HepG2 (cell line): ENCODE results near the gene RRAS. TPM values are rescaled to one million over a fixed set of nuclear protein-coding genes. Genes with fewer than 3 reads are reported as not detected.

Source experiments
- JARID2 ChIP-seq: sonication (generic); formaldehyde crosslinking; IDR thresholded peaks from 2 replicates; pipeline ENCODE4 v1.8.1; 2023; ENCODE audit warnings: missing genetic modification reagents, inconsistent platforms; ENCODE audit not compliant: insufficient replicate concordance
- NFKBIZ ChIP-seq: IDR thresholded peaks from 2 replicates; pipeline ENCODE4 v1.6.1; 2018; ENCODE audit warnings: missing genetic modification reagents, missing compliant biosample characterization
- ZNF225 ChIP-seq: sonication (generic); formaldehyde crosslinking; IDR thresholded peaks from 2 replicates; pipeline ENCODE4 v1.4.0; 2020; ENCODE audit warnings: mild to moderate bottlenecking, missing genetic modification reagents
- ZNF3 ChIP-seq: IDR thresholded peaks from 2 replicates; pipeline ENCODE4 v1.7.0; 2017; ENCODE audit warnings: inconsistent platforms
- ZNF317 ChIP-seq: sonication (generic); formaldehyde crosslinking; IDR thresholded peaks from 2 replicates; pipeline ENCODE4 v1.5.0; 2020; ENCODE audit warnings: mild to moderate bottlenecking, missing genetic modification reagents
- ZNF34 ChIP-seq: sonication (generic); formaldehyde crosslinking; IDR thresholded peaks from 2 replicates; pipeline ENCODE4 v1.4.0; 2020; ENCODE audit warnings: mild to moderate bottlenecking, missing genetic modification reagents, borderline replicate concordance
- ZNF556 ChIP-seq: sonication (generic); formaldehyde crosslinking; IDR thresholded peaks from 2 replicates; pipeline ENCODE4 v1.4.0; 2020; ENCODE audit warnings: mild to moderate bottlenecking, missing genetic modification reagents, borderline replicate concordance
- ZNF619 ChIP-seq: sonication (generic); formaldehyde crosslinking; IDR thresholded peaks from 2 replicates; pipeline ENCODE4 v1.4.0; 2020; ENCODE audit warnings: mild to moderate bottlenecking, missing genetic modification reagents
- ZNF652 ChIP-seq: IDR thresholded peaks from 2 replicates; pipeline ENCODE4 v1.6.1; 2016; ENCODE audit warnings: low read depth, borderline replicate concordance
- ZNF674 ChIP-seq: sonication (generic); formaldehyde crosslinking; IDR thresholded peaks from 2 replicates; pipeline ENCODE4 v1.5.0; 2020; ENCODE audit warnings: low read depth, mild to moderate bottlenecking, missing genetic modification reagents
- ZNF816 ChIP-seq: sonication (generic); formaldehyde crosslinking; IDR thresholded peaks from 2 replicates; pipeline ENCODE4 v1.8.0; 2022; ENCODE audit warnings: missing genetic modification reagents, mild to moderate bottlenecking, borderline replicate concordance
- polyA plus RNA-seq, 8 experiments: library from polyadenylated mRNA; depleted of rRNA in 3 of 8; stranded (reverse) in 7 of 8; unstranded in 1 of 8; fragments of >200 nt; fragmentation: Illumina TruSeq in 4 of 8; extraction: Trizol in 4 of 8; gene quantifications; 2 replicates each; pipeline versions ENCODE4 v1.2.1 to v1.2.3, GENCODE V29; 2011 to 2016; ENCODE audit warnings: low read depth in 4 of 8, missing spikeins in 1 of 8, mixed read lengths in 1 of 8; ENCODE audit not compliant: insufficient read depth in 1 of 8
- total RNA-seq, 5 experiments: library from RNA; depleted of rRNA; stranded (reverse); fragments of >200 nt; fragmentation: Illumina TruSeq; extraction: Trizol; gene quantifications; 2 replicates each; pipeline ENCODE4 v1.2.3, GENCODE V29; 2016; ENCODE audit warnings: low read depth in 1 of 5
- TF ChIP-seq, protein P1 (sequence below): sonication (generic); formaldehyde crosslinking; IDR thresholded peaks from 2 replicates; pipeline ENCODE4 v1.4.0; 2020; ENCODE audit warnings: missing genetic modification reagents
- TF ChIP-seq, protein P2 (sequence below): sonication (generic); formaldehyde crosslinking; IDR thresholded peaks from 2 replicates; pipeline ENCODE4 v1.5.1; 2020; ENCODE audit warnings: missing genetic modification reagents, mild to moderate bottlenecking, borderline replicate concordance
- TF ChIP-seq, protein P3 (sequence below): sonication (generic); formaldehyde crosslinking; IDR thresholded peaks from 2 replicates; pipeline ENCODE4 v1.5.0; 2020; ENCODE audit warnings: mild to moderate bottlenecking, missing genetic modification reagents, borderline replicate concordance

RRAS gene
- total and polyA plus RNA-seq, 2 of the 13 experiments (the other 11 are each of a cell fraction or from before 2014, with no cell fraction given): 1.5 to 12.0 TPM

DNA sequence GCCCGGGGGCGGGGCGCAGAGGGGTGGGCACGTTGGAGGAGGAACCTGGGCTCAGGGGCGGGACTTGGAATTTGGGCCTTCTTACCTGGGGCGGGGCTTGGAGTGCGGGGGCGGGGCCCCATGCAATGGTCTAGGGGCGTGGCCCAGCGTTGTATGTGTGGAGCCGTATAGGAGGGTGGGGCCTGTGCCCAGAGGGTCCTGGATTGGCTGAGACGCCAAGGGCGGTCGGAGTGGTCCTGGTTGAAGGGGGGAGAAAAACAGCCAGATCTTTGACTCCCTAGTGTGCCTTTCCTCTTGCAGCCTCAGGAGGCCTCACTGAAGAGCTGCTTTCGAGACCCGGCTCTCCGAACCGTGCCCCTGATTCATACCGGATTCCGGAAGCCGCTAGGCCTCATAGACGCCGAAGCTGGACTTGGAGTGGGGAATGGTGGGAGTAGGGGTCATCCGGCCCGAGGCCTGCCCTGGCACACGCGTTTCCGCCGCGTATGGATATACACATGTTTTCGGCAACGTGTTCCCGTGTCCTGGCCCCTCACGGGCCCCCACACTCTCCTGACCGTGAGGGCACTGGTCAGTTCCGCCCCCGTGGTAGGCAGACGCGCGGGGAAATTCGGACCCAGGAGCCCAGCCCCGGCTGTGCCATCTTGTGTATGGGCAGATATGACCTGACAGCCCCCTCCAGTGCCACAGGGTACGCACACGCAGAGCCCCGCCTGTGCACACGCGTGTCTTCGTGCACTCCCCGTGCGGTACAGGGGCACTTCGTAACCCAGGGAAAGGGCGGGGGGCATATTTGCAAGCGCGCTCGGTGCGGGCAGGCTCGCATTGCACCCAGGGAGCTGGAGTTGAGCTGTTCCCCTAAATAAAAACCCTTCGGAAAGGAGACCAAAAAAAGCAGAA, 49.6 kb downstream of the RRAS start (continued):
- TF ChIP-seq, protein P1, sequence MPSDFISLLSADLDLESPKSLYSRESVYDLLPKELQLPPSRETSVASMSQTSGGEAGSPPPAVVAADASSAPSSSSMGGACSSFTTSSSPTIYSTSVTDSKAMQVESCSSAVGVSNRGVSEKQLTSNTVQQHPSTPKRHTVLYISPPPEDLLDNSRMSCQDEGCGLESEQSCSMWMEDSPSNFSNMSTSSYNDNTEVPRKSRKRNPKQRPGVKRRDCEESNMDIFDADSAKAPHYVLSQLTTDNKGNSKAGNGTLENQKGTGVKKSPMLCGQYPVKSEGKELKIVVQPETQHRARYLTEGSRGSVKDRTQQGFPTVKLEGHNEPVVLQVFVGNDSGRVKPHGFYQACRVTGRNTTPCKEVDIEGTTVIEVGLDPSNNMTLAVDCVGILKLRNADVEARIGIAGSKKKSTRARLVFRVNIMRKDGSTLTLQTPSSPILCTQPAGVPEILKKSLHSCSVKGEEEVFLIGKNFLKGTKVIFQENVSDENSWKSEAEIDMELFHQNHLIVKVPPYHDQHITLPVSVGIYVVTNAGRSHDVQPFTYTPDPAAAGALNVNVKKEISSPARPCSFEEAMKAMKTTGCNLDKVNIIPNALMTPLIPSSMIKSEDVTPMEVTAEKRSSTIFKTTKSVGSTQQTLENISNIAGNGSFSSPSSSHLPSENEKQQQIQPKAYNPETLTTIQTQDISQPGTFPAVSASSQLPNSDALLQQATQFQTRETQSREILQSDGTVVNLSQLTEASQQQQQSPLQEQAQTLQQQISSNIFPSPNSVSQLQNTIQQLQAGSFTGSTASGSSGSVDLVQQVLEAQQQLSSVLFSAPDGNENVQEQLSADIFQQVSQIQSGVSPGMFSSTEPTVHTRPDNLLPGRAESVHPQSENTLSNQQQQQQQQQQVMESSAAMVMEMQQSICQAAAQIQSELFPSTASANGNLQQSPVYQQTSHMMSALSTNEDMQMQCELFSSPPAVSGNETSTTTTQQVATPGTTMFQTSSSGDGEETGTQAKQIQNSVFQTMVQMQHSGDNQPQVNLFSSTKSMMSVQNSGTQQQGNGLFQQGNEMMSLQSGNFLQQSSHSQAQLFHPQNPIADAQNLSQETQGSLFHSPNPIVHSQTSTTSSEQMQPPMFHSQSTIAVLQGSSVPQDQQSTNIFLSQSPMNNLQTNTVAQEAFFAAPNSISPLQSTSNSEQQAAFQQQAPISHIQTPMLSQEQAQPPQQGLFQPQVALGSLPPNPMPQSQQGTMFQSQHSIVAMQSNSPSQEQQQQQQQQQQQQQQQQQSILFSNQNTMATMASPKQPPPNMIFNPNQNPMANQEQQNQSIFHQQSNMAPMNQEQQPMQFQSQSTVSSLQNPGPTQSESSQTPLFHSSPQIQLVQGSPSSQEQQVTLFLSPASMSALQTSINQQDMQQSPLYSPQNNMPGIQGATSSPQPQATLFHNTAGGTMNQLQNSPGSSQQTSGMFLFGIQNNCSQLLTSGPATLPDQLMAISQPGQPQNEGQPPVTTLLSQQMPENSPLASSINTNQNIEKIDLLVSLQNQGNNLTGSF (CRISPR knock-in tag): peak; percentile 21; the same call in 1 of the 2 replicates
- TF ChIP-seq NFKBIZ (CRISPR knock-in tag) (no peak), ZNF225 (CRISPR knock-in tag) (peak; percentile 71; the same call in 1 of the 2 replicates), ZNF816 (CRISPR knock-in tag) (no peak; the same call in 1 of the 2 replicates), ZNF652 (CRISPR knock-in tag) (no peak), JARID2 (CRISPR knock-in tag) (no peak), ZNF3 (CRISPR knock-in tag) (no peak), ZNF34 (CRISPR knock-in tag) (no peak), ZNF674 (CRISPR knock-in tag) (no peak), ZNF317 (CRISPR knock-in tag) (peak; percentile 69; the same call in 1 of the 2 replicates), ZNF619 (CRISPR knock-in tag) (no peak), ZNF556 (CRISPR knock-in tag) (no peak; the same call in 1 of the 2 replicates)
- TF ChIP-seq, protein P2, sequence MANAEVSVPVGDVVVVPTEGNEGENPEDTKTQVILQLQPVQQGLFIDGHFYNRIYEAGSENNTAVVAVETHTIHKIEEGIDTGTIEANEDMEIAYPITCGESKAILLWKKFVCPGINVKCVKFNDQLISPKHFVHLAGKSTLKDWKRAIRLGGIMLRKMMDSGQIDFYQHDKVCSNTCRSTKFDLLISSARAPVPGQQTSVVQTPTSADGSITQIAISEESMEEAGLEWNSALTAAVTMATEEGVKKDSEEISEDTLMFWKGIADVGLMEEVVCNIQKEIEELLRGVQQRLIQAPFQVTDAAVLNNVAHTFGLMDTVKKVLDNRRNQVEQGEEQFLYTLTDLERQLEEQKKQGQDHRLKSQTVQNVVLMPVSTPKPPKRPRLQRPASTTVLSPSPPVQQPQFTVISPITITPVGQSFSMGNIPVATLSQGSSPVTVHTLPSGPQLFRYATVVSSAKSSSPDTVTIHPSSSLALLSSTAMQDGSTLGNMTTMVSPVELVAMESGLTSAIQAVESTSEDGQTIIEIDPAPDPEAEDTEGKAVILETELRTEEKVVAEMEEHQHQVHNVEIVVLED (CRISPR knock-in tag): peak; percentile 61; the same call in 1 of the 2 replicates
- TF ChIP-seq, protein P3, sequence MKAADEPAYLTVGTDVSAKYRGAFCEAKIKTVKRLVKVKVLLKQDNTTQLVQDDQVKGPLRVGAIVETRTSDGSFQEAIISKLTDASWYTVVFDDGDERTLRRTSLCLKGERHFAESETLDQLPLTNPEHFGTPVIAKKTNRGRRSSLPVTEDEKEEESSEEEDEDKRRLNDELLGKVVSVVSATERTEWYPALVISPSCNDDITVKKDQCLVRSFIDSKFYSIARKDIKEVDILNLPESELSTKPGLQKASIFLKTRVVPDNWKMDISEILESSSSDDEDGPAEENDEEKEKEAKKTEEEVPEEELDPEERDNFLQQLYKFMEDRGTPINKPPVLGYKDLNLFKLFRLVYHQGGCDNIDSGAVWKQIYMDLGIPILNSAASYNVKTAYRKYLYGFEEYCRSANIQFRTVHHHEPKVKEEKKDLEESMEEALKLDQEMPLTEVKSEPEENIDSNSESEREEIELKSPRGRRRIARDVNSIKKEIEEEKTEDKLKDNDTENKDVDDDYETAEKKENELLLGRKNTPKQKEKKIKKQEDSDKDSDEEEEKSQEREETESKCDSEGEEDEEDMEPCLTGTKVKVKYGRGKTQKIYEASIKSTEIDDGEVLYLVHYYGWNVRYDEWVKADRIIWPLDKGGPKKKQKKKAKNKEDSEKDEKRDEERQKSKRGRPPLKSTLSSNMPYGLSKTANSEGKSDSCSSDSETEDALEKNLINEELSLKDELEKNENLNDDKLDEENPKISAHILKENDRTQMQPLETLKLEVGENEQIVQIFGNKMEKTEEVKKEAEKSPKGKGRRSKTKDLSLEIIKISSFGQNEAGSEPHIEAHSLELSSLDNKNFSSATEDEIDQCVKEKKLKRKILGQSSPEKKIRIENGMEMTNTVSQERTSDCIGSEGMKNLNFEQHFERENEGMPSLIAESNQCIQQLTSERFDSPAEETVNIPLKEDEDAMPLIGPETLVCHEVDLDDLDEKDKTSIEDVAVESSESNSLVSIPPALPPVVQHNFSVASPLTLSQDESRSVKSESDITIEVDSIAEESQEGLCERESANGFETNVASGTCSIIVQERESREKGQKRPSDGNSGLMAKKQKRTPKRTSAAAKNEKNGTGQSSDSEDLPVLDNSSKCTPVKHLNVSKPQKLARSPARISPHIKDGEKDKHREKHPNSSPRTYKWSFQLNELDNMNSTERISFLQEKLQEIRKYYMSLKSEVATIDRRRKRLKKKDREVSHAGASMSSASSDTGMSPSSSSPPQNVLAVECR (CRISPR knock-in tag): peak; percentile 68
